Measurements from ENCODE around the gene CXCR4.

DNA sequence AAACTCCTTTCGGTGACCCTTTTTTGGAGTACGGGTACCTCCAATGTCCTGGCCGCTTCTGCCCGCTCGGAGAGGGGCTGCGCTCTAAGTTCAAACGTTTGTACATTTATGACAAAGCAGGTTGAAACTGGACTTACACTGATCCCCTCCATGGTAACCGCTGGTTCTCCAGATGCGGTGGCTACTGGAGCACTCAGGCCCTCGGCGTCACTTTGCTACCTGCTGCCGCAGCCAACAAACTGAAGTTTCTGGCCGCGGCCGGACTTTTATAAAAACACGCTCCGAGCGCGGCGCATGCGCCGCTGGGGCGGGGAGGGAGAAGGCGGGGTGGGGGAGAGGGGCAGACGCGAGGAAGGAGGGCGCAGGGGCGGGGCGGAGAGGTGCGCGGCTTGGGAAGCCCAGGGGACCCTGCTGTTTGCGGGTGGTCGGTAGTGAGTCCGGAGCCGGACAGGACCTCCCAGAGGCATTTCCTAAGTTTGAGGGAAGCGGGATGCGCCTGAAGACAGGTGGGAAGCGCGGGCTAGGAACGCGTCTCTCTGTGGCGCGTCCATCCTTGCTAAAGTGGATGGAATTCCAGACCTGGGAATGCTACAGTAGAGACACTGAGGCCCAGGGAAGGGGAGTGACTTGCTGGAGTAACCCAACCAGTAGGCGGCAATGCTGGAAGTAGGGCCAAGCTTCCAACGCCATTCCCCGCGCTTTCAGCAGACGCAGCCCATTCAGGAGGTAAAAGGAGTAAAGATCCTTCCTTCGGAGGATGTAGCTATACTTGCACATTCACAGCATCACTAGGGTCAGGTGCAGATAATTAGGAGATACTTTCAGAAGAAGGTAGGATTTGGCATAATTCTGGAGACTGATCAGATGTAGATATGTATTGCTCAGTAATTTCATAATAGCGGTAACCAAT, at the start of gene CXCR4:
- no peak for TF ChIP-seq CTCF (IDR thresholded peaks at IDR 0.05)
- TF ChIP-seq POLR2A (IDR thresholded peaks at IDR 0.05) = no peak
- peak; percentile 17 to 84 (median 71) for TF ChIP-seq POLR2AphosphoS5 (IDR thresholded peaks at IDR 0.05)
- TF ChIP-seq EP300 (IDR thresholded peaks at IDR 0.05) = no peak

Measured in sigmoid colon (tissue), 4 donors.